SK-N-MC (cell line): Measurements from ENCODE around the gene CMTR1.

Source experiments
- DNase-seq: peaks from one replicate; pipeline ENCODE4 v3.0.0-alpha.2; 2011; ENCODE audit warnings: low read depth, low spot score
- H3K27ac ChIP-seq: fragments of 200-600 bp; sonication (generic); 2 replicates; pipeline ENCODE4 v1.5.1; 2016; ENCODE audit warnings: mixed run types
- H3K36me3 ChIP-seq: fragments of 200-600 bp; sonication (generic); 2 replicates; pipeline ENCODE4 v1.6.1; 2017; ENCODE audit warnings: antibody characterized with exemption, low read length, mixed read lengths; ENCODE audit not compliant: insufficient read depth
- H3K4me3 ChIP-seq: fragments of 200-600 bp; sonication (generic); 2 replicates; pipeline ENCODE4 v1.5.1; 2016
- H3K9ac ChIP-seq: fragments of 200-600 bp; sonication (generic); 2 replicates; pipeline ENCODE4 v1.8.0; 2017; ENCODE audit warnings: mixed run types, mixed read lengths; ENCODE audit not compliant: insufficient read length
- H3K9me3 ChIP-seq: fragments of 200-600 bp; sonication (generic); 2 replicates; pipeline ENCODE4 v1.6.1; 2017; ENCODE audit warnings: low read depth, mild to moderate bottlenecking, antibody characterized with exemption, low read length, moderate library complexity, mixed read lengths
- EZH2 ChIP-seq: fragments of 200-600 bp; sonication (generic); IDR thresholded peaks from one replicate; pipeline ENCODE4 v1.6.1; 2017; ENCODE audit warnings: antibody characterized with exemption
- FOXP2 ChIP-seq: optimal IDR thresholded peaks from 2 replicates; pipeline ENCODE3; 2011; ENCODE audit warnings: mild to moderate bottlenecking, moderate library complexity; ENCODE audit not compliant: insufficient read depth; ENCODE audit errors: extremely low read length, control extremely low read depth
- POLR2AphosphoS5 ChIP-seq: IDR thresholded peaks from 2 replicates; pipeline ENCODE4 v1.6.1; 2012; ENCODE audit warnings: mild to moderate bottlenecking, low read depth, low read length, borderline replicate concordance

The CMTR1 gene

GRCh38 chr6:37514837-37515236, 81.8 kb downstream of the CMTR1 start:
- Histone ChIP-seq H3K4me3 (no peak overlapping the region), H3K36me3 (no peaks in the 10 kb centered on the region), H3K9me3 (no peaks in the 10 kb centered on the region), H3K9ac (no peak overlapping the region), H3K27ac (no peak overlapping the region)
- DNase-seq: no peak
- TF ChIP-seq POLR2AphosphoS5 (no peak), EZH2 (no peak), FOXP2 (no peak)

DNA sequence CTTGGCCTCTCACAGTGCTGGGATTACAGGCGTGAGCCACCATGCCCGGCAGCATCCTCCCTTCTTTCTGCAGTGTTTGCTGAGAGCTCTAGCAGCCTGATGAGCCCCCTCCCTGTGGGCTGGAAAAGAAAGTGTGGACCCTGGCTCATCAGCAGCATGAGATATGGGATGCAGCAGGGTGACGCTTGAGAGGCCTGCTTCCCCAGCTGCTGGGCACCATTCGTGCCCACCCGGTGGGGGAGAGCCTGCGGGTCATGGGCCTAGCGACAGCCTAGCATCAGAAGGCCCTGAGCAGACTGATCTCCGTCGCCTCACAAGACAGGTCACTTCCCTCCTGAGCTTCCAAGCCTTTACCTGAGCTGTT, 82.7 kb downstream of the CMTR1 start:
- DNase-seq: no peak
- Histone ChIP-seq H3K27ac (no peak overlapping the region), H3K9me3 (no peaks in the 10 kb centered on the region), H3K4me3 (no peak overlapping the region), H3K9ac (no peak overlapping the region), H3K36me3 (no peaks in the 10 kb centered on the region)
- TF ChIP-seq POLR2AphosphoS5: no peak
- no peak for TF ChIP-seq EZH2
- TF ChIP-seq FOXP2: no peak

DNA sequence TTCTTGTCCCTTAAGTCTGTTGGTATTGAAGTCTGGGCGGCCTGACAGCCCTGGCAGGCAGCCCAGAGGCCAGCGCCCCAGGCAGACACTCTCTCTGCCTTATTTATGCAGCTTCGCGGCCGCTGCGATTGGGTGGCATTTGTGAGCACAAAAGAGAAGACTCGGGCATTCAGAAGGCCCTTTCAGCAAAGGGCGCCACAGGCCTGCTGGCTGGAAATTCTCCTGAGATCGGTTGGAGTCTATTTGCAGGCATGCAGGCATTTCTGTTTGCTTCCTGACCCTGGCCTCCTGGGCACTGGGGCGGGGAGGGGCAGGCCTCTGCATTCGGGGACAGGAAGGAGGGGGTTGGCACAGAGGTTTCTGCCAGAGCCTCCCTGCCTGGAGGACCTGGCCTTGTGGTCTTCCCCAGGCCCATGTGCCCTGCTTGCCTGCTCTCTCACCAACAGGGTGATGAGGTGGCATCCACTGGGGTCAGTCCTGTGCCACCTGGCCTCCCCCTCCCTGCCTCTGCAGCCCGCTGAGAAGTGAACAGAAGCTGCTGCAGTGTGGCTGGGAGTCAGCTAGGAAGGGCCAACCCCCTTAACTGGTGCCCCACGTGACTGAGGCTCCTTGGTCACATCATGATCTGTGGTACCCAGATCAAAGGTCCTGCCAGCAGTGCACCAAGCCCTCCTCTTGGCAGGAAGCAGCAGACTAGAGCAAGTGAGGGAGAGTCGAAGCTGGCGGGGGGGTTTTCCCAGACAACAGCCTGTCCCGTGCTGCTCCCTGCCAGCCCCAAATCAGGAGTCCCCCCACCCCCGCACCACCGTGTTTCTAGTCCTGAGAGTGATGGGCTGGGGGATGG, 83.3 kb downstream of the CMTR1 start:
- TF ChIP-seq FOXP2 (no peak), POLR2AphosphoS5 (no peak), EZH2 (no peak)
- no peak for DNase-seq
- H3K36me3 ChIP-seq: no peaks in the 10 kb centered on the region
- no peak overlapping the region for H3K4me3 ChIP-seq
- no peak overlapping the region for H3K27ac ChIP-seq
- H3K9me3 ChIP-seq: no peaks in the 10 kb centered on the region
- no peak overlapping the region for H3K9ac ChIP-seq

DNA sequence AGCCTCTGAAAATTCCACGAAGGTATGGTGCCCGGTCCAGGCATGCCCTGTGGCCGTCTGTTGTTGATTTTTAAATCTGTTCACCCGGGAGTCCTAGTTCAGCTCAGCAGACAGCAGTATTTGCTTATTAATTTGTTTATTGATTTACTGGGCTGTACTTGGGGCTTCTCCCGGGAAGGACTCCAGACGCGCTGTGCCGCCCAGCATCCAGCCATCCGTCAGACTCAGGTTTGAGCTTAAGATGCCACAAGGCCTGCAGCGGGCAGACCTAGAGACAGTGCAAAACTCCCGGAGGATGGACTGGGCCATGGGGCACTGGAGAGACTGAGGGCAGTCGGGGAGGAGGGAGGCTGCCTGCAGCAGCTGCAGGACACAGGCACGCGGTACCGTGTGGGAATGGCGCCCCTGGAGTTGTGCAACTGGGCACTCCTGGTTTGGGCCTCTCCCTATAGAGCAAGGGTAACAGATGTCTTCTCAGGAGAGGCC, 83.9 kb downstream of the CMTR1 start:
- TF ChIP-seq FOXP2 (no peak), EZH2 (no peak), POLR2AphosphoS5 (no peak)
- H3K4me3 ChIP-seq: no peak overlapping the region
- H3K27ac ChIP-seq: no peak overlapping the region
- no peaks in the 10 kb centered on the region for H3K9me3 ChIP-seq
- DNase-seq: no peak
- no peak overlapping the region for H3K9ac ChIP-seq
- no peaks in the 10 kb centered on the region for H3K36me3 ChIP-seq

GRCh38 chr6:37517411-37517812, 84.4 kb downstream of the CMTR1 start:
- Histone ChIP-seq H3K4me3 (no peak overlapping the region), H3K36me3 (no peaks in the 10 kb centered on the region), H3K9ac (no peak overlapping the region), H3K9me3 (no peaks in the 10 kb centered on the region), H3K27ac (no peak overlapping the region)
- TF ChIP-seq EZH2: no peak
- TF ChIP-seq FOXP2: no peak
- no peak for TF ChIP-seq POLR2AphosphoS5
- no peak for DNase-seq

DNA sequence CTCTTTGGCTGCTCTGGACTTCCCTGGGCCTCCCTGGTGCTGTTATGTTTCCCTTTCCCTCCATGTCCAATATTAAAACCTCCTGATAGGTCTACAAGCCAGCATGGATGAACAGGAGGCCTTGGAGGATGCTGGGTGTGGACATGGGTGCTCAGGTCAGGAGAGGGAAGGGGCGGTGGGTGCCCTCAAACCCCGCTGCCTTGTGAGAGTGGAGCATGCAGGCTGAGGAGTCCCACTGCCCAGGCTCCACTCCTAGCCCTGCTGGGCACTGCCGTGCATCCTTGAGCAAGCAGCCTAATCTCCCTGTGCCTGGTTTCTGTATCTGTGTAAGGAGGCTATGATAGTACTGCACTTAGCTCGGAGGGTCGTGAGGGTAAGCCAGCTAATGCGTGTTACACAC, 85.1 kb downstream of the CMTR1 start:
- DNase-seq: no peak
- TF ChIP-seq POLR2AphosphoS5 (no peak), FOXP2 (no peak), EZH2 (no peak)
- Histone ChIP-seq H3K36me3 (no peaks in the 10 kb centered on the region), H3K4me3 (no peak overlapping the region), H3K9me3 (no peaks in the 10 kb centered on the region), H3K9ac (no peak overlapping the region), H3K27ac (no peak overlapping the region)

GRCh38 chr6:37519461-37519860, 86.4 kb downstream of the CMTR1 start:
- no peak for TF ChIP-seq FOXP2
- no peak for TF ChIP-seq POLR2AphosphoS5
- TF ChIP-seq EZH2: no peak
- DNase-seq: no peak
- H3K4me3 ChIP-seq: no peak overlapping the region
- no peaks in the 10 kb centered on the region for H3K36me3 ChIP-seq
- H3K27ac ChIP-seq: no peak overlapping the region
- H3K9me3 ChIP-seq: no peaks in the 10 kb centered on the region
- no peak overlapping the region for H3K9ac ChIP-seq

GRCh38 chr6:37520926-37521325, 87.9 kb downstream of the CMTR1 start:
- TF ChIP-seq FOXP2: no peak
- no peak for TF ChIP-seq POLR2AphosphoS5
- TF ChIP-seq EZH2: no peak
- H3K9ac ChIP-seq: no peak overlapping the region
- no peak for DNase-seq

GRCh38 chr6:37521674-37522073, 88.7 kb downstream of the CMTR1 start:
- Histone ChIP-seq H3K36me3 (no peaks in the 10 kb centered on the region), H3K27ac (no peak overlapping the region), H3K9me3 (no peaks in the 10 kb centered on the region), H3K9ac (no peak overlapping the region), H3K4me3 (no peak overlapping the region)
- no peak for TF ChIP-seq FOXP2
- no peak for TF ChIP-seq EZH2
- no peak for TF ChIP-seq POLR2AphosphoS5
- DNase-seq: no peak

More at GRCh38 chr6:37520926-37521325, 87.9 kb downstream of the CMTR1 start:
- Histone ChIP-seq H3K4me3 (no peak overlapping the region), H3K27ac (no peak overlapping the region), H3K36me3 (no peaks in the 10 kb centered on the region), H3K9me3 (no peaks in the 10 kb centered on the region)
